Choroid plexus epithelial cell (primary cell): ENCODE measurements around the gene EBNA1BP2.
"Not testable (repeated sequence)": the region's sequence is repeated elsewhere in the genome, so short reads cannot be mapped to it uniquely, and the experiment has no call there.

Experiments
- DNase-seq: peaks from one replicate; pipeline ENCODE4 v3.0.0-alpha.2; 2010; ENCODE audit warnings: low read depth
- H3K4me3 ChIP-seq: 2 replicates; pipeline ENCODE4 v1.5.1; 2011; ENCODE audit warnings: low read depth, mild to moderate bottlenecking, control low read depth, low read length, moderate library complexity
- CTCF ChIP-seq: conservative IDR thresholded peaks from 2 replicates; pipeline ENCODE4 v1.5.1; 2011; ENCODE audit warnings: low read depth, mild to moderate bottlenecking, control low read depth, inconsistent platforms, low read length, moderate library complexity

EBNA1BP2 gene

GRCh38 chr1:43171876-43172526 lies at the start of gene EBNA1BP2, which contains the start of gene CFAP57:
EBNA1BP2 (minus strand) TSS chr1:43172290; CDS start chr1:43172118, 172 bp downstream.
CFAP57 (plus strand) TSS chr1:43172330; CDS start chr1:43172754, 424 bp downstream.
- peak within 1 kb of the TSS; percentile 95 for H3K4me3 ChIP-seq
- no peak for TF ChIP-seq CTCF
- DNase-seq, result peak; percentile 95

GRCh38 chr1:43221797-43222196 lies 49.7 kb upstream of the EBNA1BP2 start:
- DNase-seq, result no peak
- no peak for TF ChIP-seq CTCF
- H3K4me3 ChIP-seq, result no peak overlapping the region

GRCh38 chr1:43220905-43221778 lies 49.1 kb upstream of the EBNA1BP2 start:
- DNase-seq, result no peak
- H3K4me3 ChIP-seq, result no peak overlapping the region
- TF ChIP-seq CTCF, result no peak

GRCh38 chr1:43217747-43218146 lies 45.7 kb upstream of the EBNA1BP2 start:
- no peak for DNase-seq
- TF ChIP-seq CTCF, result no peak
- H3K4me3 ChIP-seq, result no peak overlapping the region

- TF ChIP-seq CTCF, result no peak
- no peak overlapping the region for H3K4me3 ChIP-seq
- no peak for DNase-seq
Measured at GRCh38 chr1:43214501-43215444, 42.7 kb upstream of the EBNA1BP2 start.

GRCh38 chr1:43208277-43208676 lies 36.2 kb upstream of the EBNA1BP2 start:
- DNase-seq, H3K4me3 ChIP-seq: not testable (repeated sequence)

- peak; percentile 87 for DNase-seq
- no peak for TF ChIP-seq CTCF
- peak overlapping the region; percentile 40 for H3K4me3 ChIP-seq
Measured at GRCh38 chr1:43207229-43207853, 35.3 kb upstream of the EBNA1BP2 start.
